WTC11 (cell line): Measurements from ENCODE around the gene DDT. TPM values are rescaled to one million over a fixed set of nuclear protein-coding genes. Genes with fewer than 3 reads are reported as not detected.
"Not testable (repeated sequence)": the region's sequence is repeated elsewhere in the genome, so short reads cannot be mapped to it uniquely, and the experiment has no call there.

ENCODE experiments used
- ATAC-seq: fragments of 200-7000 bp; cut with Tn5 transposase; 2 replicates; pipeline ENCODE4 v1.10.0; 2021; ENCODE audit warnings: mild to moderate bottlenecking, moderate library complexity
- CTCF ChIA-PET: fragments of 300-600 bp; sonication (Branson Sonifier 250); formaldehyde crosslinking; loops from one replicate; lab custom pipeline; 2021; ENCODE audit warnings: antibody characterized with exemption; lab: Charles Lee
- POLR2A ChIA-PET: fragments of 350-600 bp; sonication (Branson Sonifier 250); formaldehyde crosslinking; loops from one replicate; lab custom pipeline; 2021; ENCODE audit warnings: antibody characterized with exemption; lab: Charles Lee
- DNase-seq: peaks from one replicate; pipeline ENCODE4 v3.0.0; 2021; ENCODE audit warnings: low spot score
- H3K27ac Mint-ChIP-seq: 2 replicates; pipeline ENCODE4 v1.8.0; 2021; ENCODE audit warnings: mixed read lengths
- H3K27me3 Mint-ChIP-seq: 2 replicates; pipeline ENCODE4 v1.8.0; 2021; ENCODE audit warnings: low read depth, mild to moderate bottlenecking, moderate library complexity, mixed read lengths
- H3K36me3 Mint-ChIP-seq: 2 replicates; pipeline ENCODE4 v1.8.0; 2021; ENCODE audit warnings: mixed read lengths
- H3K4me1 Mint-ChIP-seq: 2 replicates; pipeline ENCODE4 v1.8.0; 2022; ENCODE audit warnings: mixed read lengths
- H3K4me3 Mint-ChIP-seq: 2 replicates; pipeline ENCODE4 v1.8.0; 2021; ENCODE audit warnings: mild to moderate bottlenecking, moderate library complexity, mixed read lengths
- H3K9me3 Mint-ChIP-seq: 2 replicates; pipeline ENCODE4 v1.8.0; 2021; ENCODE audit warnings: mixed read lengths
- IRF2 ChIP-seq: sonication (generic); formaldehyde crosslinking; IDR thresholded peaks from 2 replicates; pipeline ENCODE4 v1.8.0; 2022; ENCODE audit warnings: low read depth, missing genetic modification reagents, borderline replicate concordance
- OVOL2 ChIP-seq: fragments of 250-450 bp; sonication (Bioruptor Pico); IDR thresholded peaks from 2 replicates; pipeline ENCODE4 v1.9.0; 2021; ENCODE audit warnings: mild to moderate bottlenecking, borderline replicate concordance
- USF2 ChIP-seq: sonication (generic); formaldehyde crosslinking; IDR thresholded peaks from 2 replicates; pipeline ENCODE4 v1.8.1; 2023; ENCODE audit warnings: mild to moderate bottlenecking, missing genetic modification reagents, moderate library complexity
- total RNA-seq: library from RNA; stranded (reverse); gene quantifications from 3 replicates; pipeline ENCODE4 v1.2.3, GENCODE V29; 2021
- TF ChIP-seq, protein P1 (sequence below): fragments of 200-600 bp; IDR thresholded peaks from 2 replicates; pipeline ENCODE4 v1.8.0; 2022; ENCODE audit warnings: antibody characterized with exemption
- TF ChIP-seq, protein P2 (sequence below): sonication (generic); formaldehyde crosslinking; IDR thresholded peaks from 2 replicates; pipeline ENCODE4 v1.8.0; 2022; ENCODE audit warnings: mild to moderate bottlenecking, missing genetic modification reagents

DDT gene
- total RNA-seq, 1 experiment from 2014 or later = 238 TPM

DNA sequence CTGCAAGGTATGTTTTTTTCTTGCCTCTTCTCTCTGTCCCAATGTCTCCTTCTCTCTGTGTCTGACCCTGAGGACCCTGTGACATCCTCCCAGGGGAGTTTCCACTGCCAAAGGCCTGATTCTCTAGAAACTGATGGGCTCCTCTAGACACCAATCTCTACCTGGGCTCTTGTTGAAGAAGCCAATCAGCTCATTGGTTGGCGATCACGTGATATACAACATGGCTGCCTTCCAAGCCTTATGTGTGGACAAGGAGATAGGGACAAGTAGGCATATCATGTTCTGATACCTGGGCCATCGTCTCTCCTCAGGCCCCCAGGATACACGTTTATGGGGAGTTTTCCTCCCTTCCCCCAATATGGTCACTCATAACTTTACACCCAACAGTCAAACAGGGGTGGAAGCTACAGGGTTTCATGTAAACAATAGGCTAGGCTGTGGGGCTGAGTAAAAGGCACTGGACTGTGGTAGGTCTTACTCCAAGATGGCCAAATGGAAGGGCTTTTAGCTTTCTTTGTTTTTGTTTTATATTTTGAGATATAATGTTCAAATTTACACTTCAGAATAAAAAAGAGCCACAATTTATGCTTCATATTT lies 19.4 kb upstream of the DDT start:
- peaks cover 18% of the 10 kb centered on the region for H3K27me3 Mint-ChIP-seq
- H3K4me3 Mint-ChIP-seq, CTCF ChIA-PET, ATAC-seq, H3K9me3 Mint-ChIP-seq, H3K27ac Mint-ChIP-seq, H3K36me3 Mint-ChIP-seq, DNase-seq, H3K4me1 Mint-ChIP-seq, POLR2A ChIA-PET: not testable (repeated sequence)
- TF ChIP-seq USF2 = peak; percentile 55

DNA sequence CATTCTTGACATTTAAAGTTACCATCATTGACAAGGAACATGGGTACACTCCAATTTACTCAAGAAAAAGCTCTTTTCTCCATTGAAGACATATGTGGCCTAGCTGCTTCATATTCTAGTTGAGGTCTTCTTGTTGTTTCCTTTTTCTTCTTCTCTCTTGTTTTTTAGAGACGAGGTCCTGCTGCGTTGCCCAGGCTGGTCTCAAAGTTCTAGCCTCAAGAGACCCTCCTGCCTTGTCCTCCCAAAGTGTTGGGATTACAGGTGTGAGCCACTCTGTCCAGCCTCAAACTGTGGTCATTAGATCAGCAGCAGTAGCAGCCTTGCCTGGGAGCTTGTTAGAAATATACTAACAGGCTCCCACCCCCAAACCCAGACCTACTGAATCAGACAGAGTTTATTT lies 18.8 kb upstream of the DDT start:
- H3K36me3 Mint-ChIP-seq, H3K27ac Mint-ChIP-seq, POLR2A ChIA-PET, H3K4me3 Mint-ChIP-seq, H3K4me1 Mint-ChIP-seq, DNase-seq, CTCF ChIA-PET, H3K9me3 Mint-ChIP-seq, ATAC-seq: not testable (repeated sequence)
- H3K27me3 Mint-ChIP-seq = peaks cover 18% of the 10 kb centered on the region

DNA sequence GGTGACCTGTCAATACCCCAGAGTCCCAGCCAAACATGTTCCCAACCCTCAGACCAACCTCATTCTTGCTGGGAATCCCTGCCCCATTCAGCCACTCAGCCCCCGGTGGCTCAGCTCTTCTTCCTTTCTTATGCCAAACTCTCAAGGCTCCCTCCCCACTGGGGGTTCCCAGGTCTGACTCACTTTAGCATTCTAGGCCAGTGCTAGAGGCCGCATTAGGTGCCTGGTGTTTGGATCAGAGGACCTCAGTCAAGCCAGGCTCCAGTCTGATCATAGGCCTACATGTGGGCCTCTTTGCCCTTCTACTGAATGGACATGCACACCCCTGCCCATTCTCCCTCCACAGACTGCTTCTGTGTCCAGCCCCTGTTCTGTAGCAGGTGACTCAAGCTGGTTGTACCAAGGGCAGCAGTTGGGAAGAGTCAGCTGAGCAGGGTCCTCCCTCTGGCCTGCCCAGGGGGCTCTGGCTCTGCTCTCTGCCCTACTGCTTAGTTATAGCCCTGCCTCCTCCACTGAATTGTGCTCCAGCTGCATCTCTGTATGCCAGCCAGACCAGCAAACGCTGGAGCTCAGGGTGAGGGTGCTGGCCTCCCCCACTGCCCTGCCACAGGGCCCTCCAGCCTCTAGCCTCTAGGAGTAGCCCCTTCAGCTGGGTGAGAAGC lies 15.5 kb upstream of the DDT start:
- H3K36me3 Mint-ChIP-seq, H3K4me3 Mint-ChIP-seq, H3K27ac Mint-ChIP-seq, DNase-seq, POLR2A ChIA-PET, H3K27me3 Mint-ChIP-seq: not testable (repeated sequence)
- CTCF ChIA-PET = interaction anchor here (0.7 kb wide), 1 partner anchor 190 kb away, joined by 3 read pairs; no protein-coding TSS in a partner anchor
- H3K4me1 Mint-ChIP-seq = peaks cover 20% of the 10 kb centered on the region
- H3K9me3 Mint-ChIP-seq = peaks cover 21% of the 10 kb centered on the region
- ATAC-seq = peak; percentile 68

- Mint-ChIP-seq H3K9me3 (peaks cover 21% of the 10 kb centered on the region), H3K4me1 (peaks cover 23% of the 10 kb centered on the region)
- H3K36me3 Mint-ChIP-seq, DNase-seq, POLR2A ChIA-PET, H3K4me3 Mint-ChIP-seq, ATAC-seq, CTCF ChIA-PET, H3K27ac Mint-ChIP-seq, H3K27me3 Mint-ChIP-seq: not testable (repeated sequence)
Observed at GRCh38 chr22:23986538-23987178, 12.4 kb upstream of the DDT start.

GRCh38 chr22:23986089-23986488 lies 11.8 kb upstream of the DDT start:
- peaks cover 21% of the 10 kb centered on the region for H3K9me3 Mint-ChIP-seq
- POLR2A ChIA-PET, H3K27me3 Mint-ChIP-seq, H3K27ac Mint-ChIP-seq, H3K36me3 Mint-ChIP-seq, CTCF ChIA-PET, DNase-seq, H3K4me3 Mint-ChIP-seq, ATAC-seq: not testable (repeated sequence)
- 0 out of 2 replicates have a peak, but pooled peaks have one; percentile 17 for TF ChIP-seq USF2
- H3K4me1 Mint-ChIP-seq = peaks cover 23% of the 10 kb centered on the region

GRCh38 chr22:23984430-23984829 lies 10.2 kb upstream of the DDT start:
- H3K36me3 Mint-ChIP-seq = peaks cover 10% of the 10 kb centered on the region
- DNase-seq = peak; percentile 79
- H3K27ac Mint-ChIP-seq = peak overlapping the region; percentile 95
- H3K4me1 Mint-ChIP-seq = peaks cover 23% of the 10 kb centered on the region
- H3K4me3 Mint-ChIP-seq = 0 out of 2 replicates have a peak overlapping the region, but pooled peaks have one; percentile 37
- H3K27me3 Mint-ChIP-seq = peaks cover 6% of the 10 kb centered on the region
- ChIA-PET CTCF (interaction anchor here (0.6 to 0.7 kb wide), 2 partner anchors 190 to 195 kb away, joined by 3 to 7 read pairs; no protein-coding TSS in a partner anchor), POLR2A (no interaction called here)
- peaks cover 21% of the 10 kb centered on the region for H3K9me3 Mint-ChIP-seq
- ATAC-seq = peak; percentile 75
- TF ChIP-seq, protein P1, sequence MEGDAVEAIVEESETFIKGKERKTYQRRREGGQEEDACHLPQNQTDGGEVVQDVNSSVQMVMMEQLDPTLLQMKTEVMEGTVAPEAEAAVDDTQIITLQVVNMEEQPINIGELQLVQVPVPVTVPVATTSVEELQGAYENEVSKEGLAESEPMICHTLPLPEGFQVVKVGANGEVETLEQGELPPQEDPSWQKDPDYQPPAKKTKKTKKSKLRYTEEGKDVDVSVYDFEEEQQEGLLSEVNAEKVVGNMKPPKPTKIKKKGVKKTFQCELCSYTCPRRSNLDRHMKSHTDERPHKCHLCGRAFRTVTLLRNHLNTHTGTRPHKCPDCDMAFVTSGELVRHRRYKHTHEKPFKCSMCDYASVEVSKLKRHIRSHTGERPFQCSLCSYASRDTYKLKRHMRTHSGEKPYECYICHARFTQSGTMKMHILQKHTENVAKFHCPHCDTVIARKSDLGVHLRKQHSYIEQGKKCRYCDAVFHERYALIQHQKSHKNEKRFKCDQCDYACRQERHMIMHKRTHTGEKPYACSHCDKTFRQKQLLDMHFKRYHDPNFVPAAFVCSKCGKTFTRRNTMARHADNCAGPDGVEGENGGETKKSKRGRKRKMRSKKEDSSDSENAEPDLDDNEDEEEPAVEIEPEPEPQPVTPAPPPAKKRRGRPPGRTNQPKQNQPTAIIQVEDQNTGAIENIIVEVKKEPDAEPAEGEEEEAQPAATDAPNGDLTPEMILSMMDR = peak; percentile 87
- TF ChIP-seq OVOL2 (CRISPR knock-in tag) = no peak
- no peak for TF ChIP-seq IRF2 (CRISPR knock-in tag)
- TF ChIP-seq, protein P2, sequence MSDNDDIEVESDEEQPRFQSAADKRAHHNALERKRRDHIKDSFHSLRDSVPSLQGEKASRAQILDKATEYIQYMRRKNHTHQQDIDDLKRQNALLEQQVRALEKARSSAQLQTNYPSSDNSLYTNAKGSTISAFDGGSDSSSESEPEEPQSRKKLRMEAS (CRISPR knock-in tag) = peak; percentile 48; the same call in 1 of the 2 replicates
- peak; percentile 11; the same call in 1 of the 2 replicates for TF ChIP-seq USF2

- DNase-seq, ATAC-seq, H3K36me3 Mint-ChIP-seq, POLR2A ChIA-PET, H3K27ac Mint-ChIP-seq, CTCF ChIA-PET, H3K27me3 Mint-ChIP-seq, H3K4me1 Mint-ChIP-seq: not testable (repeated sequence)
- H3K4me3 Mint-ChIP-seq = peak overlapping the region; percentile 62
- H3K9me3 Mint-ChIP-seq = peaks cover 11% of the 10 kb centered on the region
Observed at GRCh38 chr22:23980567-23980966, 6.3 kb upstream of the DDT start.

DNA sequence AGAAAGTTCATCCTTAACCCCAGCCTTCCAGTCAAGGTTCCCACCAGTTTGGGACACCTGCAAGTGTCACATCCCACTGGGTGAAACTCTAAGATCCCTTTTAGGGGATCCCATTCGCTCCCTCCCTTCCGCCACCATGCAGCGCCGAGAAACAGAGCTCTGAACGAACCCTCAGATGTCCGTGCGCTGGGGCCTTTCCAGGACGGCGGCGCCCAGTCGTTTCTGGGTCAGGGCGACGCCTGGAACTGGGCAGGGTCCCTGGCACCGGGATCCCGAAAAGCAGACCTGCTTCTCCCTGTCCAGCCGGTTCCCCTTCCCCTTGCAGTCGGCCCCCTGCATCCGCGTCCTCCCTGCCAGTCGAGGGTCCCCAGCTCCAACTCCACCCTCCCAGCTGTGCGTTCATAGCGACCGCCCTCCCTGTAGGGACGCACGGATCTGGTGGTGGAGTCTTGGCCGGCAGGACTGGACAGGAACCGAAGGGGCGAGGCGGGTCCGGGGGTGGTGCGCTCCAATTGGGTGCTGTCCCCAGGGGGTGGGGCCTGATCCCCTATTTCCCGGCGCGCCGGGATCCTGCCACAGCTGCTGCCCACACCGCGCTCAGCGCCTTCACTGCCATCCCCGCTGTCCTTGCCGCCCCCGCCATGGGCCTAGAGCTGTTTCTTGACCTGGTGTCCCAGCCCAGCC lies 5.5 kb upstream of the DDT start, which contains the start of gene GSTT2:
GSTT2 (plus strand) TSS at position 578 of the 684 bp plus-strand sequence.
- peak; percentile 35 for ATAC-seq
- H3K27me3 Mint-ChIP-seq, H3K9me3 Mint-ChIP-seq, H3K36me3 Mint-ChIP-seq, H3K4me1 Mint-ChIP-seq, POLR2A ChIA-PET, CTCF ChIA-PET, H3K27ac Mint-ChIP-seq, DNase-seq: not testable (repeated sequence)
- H3K4me3 Mint-ChIP-seq = peak within 1 kb of the TSS; percentile 62
